Activated CD4-positive, alpha-beta T cell treated with anti-CD3 and anti-CD28 coated beads for 1 hour (primary cell): Measurements from ENCODE around the gene BNC1.
"Not testable (repeated sequence)": the region's sequence is repeated elsewhere in the genome, so short reads cannot be mapped to it uniquely, and the experiment has no call there.

ENCODE experiments used
- DNase-seq: peaks from one replicate; pipeline ENCODE4 v3.0.0-alpha.2; 2020

The BNC1 gene

GRCh38 chr15:83292317-83292716 is 7.9 kb upstream of the BNC1 start:
- no peak for DNase-seq

- DNase-seq: no peak
Measured at GRCh38 chr15:83290236-83290635, 5.8 kb upstream of the BNC1 start.

DNA sequence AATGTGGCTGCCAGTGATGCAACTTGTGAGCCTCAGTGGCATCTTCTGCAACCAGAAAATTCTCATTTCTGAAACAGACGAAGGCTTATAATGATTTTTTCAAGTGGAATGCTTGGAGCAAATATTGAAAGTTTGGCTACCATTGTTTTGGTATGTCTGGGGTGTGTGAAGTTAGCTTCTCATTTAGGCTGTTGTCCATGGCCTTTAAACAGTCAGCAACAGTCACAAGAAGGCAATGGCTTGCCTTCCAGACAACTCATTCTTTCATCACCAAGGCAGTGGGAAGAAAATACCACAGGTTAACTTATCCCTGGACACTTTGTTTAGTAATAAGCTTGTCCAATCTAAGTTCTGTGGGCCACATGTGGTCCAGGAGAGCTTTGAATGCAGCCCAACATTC is 4.7 kb upstream of the BNC1 start:
- DNase-seq: no peak

GRCh38 chr15:83288381-83288801 is 3.9 kb upstream of the BNC1 start:
- DNase-seq: no peak

DNA sequence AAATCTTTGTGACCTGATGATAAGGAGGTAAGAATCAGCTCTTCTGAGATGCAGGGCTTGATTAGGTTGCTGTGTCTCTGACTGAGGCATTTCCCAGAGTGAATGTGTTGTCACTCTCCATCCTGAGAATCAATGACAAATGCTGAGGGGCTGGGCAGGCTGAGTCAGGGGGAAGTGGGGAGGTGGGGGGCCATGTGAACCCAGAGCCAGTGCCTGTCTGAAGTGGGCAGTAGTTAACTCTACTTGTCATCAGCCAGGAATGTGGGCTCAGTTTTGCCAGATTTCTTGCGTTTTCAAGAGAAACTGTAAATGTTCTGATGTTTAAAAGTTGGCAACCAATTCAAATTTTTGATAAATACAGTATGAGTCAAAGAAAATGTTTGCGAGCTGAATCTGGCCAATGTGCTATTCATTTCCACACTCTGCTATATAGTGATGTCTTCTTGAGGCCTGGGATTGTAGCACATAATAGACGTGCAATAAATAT is 3.1 kb upstream of the BNC1 start:
- DNase-seq: no peak

DNA sequence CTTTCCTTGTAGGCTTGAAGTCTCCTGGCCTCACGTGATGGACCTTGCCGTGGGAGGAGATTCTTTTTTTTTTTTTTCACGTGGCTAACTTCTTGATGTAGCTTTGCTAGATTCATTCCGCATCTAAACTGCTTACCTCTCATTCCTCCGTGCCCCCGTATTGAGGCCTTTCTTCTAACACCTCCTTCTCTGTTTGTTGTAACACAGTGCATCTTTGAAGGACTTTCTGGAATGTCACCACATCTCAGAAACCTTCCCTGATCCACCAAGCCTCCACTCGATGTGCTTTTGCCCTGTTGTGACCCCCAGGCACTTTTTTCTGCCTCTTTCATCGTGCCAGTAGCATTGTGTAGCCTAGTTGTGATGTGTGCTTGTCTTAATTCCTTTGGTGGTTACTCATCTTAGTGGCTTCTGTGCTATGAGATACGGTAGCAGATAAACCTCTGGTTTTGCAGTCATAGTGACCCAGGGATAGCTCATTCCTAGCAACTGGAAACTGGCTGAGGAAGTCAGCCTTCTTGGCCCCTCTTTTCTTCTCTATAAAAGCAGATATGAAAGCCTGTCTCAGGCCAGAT is 1.6 kb upstream of the BNC1 start:
- no peak for DNase-seq

DNA sequence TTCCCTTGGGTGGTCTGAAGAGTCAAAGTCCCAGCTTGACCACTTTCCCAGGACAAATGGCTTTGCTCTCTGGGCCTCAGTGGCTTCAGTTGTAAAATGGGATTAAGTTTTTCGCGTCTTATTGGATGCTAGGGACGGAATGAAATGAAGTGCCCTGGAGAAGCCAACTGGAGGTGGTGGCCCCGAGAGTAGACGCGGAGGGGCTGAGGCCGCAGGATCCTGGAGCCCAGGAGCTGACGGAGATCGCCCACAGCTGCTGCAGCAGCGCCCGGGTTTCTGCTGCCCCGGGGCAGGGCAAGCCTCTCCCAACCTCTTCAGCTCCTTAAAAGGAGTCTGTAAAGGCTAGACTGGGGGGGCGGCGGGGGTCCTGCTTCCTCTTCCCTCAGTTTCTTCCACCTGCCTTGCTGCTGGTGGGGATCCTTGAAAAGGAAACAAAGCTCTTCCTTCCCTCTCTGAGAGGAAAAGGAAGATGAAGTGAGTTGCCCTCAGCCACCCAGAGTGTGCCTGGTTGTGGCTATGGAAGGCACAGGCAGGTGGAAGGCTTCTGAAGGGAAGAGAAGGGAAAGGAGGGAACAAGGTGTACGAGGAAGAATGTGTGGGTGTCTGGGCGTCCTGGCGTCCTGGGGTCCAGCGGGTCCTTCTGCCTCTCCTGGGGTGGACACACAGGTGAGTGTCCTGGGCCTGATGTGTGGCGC is 967 bp upstream of the BNC1 start:
- DNase-seq: no peak

DNA sequence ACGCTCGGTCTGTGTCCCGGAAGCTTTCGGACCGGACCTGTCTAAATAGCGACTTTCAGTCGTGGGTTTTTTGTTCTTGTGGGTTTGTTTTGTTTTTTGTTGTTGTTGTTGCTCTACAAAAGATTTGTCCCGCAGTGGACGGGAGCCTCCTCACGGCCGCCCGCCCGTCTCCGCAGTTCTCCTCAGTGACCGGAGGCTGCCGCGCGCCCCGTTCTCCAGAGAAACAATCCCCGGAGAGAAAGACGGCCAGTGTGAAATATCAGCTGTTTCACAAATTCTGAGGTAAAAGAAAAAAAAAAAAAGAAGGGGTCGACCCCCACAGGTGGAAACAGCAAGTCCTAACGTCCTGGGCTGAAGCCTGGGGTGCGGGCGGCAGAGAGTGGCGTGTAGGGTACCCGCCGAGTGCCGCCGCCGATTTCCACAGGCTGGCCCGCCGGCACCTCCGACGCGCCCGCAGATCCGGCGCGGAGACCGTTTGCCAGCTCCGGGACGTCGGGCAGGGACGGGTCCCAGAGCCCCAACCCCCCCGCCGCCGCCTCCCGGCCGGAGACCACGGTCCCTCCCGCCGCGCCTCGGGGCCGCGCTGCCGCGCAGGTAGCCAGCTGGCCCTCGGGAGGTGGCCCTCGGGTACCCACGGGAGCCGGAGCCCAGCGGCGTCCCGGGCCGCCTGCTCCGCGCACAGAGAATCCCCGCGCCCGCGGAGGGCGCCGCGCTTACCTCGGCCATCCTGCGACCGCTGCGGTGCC is 478 bp downstream of the BNC1 start:
- no peak for DNase-seq

DNA sequence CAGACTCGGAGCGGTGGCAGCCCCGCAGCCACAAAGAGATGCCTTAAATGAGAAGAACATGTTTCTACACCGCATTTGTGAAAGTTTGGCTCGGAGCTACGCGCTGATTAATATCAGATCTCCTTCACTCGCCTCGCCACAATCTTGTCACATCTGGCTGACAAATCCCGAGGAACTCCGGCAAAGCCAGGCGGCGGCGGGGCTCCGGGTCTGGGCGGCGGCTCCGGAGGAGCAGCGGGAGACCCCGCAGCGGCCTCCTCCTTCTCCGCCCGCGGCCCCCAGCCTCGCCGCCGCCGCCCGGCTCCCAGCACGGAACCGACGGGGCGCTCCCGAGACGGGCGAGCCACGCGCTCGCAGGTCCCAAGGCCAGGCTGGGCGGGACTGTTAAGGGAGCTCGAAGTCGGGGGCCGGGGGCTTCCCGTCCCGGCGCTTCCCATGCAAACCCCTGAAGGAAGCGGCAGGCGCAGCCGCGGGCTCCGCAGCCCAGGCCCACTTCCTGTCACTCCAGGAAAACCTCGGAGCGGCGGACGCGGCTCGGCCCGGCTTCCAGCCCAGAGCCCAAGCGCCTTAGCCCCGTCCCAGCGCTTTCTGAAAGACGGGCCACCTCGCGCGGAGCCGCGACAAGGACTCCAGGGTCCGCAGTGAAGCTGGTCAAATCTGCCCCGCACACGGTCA is 1.2 kb downstream of the BNC1 start:
- DNase-seq: no peak

DNA sequence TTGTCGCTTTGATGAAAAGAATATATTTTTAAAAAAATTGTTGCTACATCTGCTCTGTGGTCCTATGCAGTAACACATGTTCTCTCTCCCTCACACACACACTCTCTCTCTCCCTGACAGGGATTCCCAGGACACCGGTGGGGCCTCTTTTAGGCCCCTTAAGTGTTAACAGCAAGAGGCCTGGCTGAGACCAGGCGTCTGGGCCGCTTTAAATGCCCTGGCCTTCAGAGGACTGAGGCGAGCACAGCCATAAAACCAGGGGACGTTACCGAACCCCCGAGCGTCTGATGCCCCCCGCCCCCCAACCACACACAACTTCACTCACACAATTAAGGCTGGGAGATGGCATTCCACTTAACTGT is 1.7 kb downstream of the BNC1 start:
- DNase-seq: no peak

DNA sequence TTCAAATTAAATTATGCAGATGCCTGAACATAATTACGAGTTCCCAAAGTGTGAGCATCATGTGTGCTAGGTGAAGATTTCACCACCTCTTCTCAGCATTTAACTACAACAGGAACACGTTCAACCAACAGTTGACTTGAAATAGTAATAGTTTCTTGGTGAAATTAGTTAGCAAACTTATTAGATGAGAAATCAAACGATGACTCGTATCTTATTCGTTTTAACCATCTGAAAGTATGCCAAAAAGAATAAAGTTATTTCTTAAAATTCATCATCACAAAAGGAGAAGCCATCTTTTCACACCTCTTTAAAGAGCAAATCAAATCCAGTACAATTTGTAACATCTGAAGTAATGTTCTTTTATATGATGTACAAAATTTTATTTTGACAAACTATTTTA is 2.3 kb downstream of the BNC1 start:
- no peak for DNase-seq

GRCh38 chr15:83278191-83278590 is 6.3 kb downstream of the BNC1 start:
- no peak for DNase-seq

GRCh38 chr15:83276661-83277060 is 7.8 kb downstream of the BNC1 start:
- no peak for DNase-seq

DNA sequence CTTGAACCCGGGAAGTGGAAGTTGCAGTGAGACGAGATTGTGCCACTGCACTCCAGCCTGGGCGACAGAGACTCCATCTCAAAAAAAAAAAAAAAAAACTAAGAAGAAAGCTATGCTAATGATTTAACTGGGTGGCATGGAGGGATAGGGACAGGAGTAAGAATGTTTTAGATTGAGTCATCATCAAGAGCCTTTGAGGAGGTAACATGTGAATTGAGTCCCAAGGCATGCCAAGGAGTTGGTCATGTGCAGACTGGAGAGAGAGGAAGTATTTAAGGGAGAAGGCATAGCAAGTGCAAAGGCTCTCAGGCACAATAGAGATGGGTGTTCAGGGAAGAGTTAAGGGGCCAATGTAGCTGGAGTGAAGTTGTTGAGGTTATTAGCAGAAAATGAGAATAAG is 9.1 kb downstream of the BNC1 start:
- DNase-seq: no peak

GRCh38 chr15:83270176-83270575 is 14.3 kb downstream of the BNC1 start:
- DNase-seq: no peak

- no peak for DNase-seq
Measured at GRCh38 chr15:83268147-83268546, 16.3 kb downstream of the BNC1 start.

- no peak for DNase-seq
Measured at GRCh38 chr15:83262594-83263315, 21.7 kb downstream of the BNC1 start.

DNA sequence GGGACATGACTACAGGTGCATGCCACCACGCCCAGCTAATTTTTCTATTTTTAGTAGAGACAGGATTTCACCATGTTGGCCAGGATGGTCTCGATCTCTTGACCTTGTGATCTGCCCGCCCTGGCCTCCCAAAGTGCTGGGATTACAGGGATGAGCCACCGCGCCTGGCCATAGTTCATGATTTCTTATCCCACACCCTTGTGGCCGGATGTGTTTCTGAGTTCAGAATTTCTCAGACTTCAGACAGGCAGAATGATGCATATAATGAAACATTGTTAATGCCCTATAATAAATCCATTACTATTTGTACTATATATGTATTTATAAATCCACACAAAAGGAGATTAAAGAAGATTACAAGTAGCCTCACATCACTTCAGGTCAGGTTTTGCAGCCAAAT is 22.3 kb downstream of the BNC1 start:
- not testable (repeated sequence) for DNase-seq

DNA sequence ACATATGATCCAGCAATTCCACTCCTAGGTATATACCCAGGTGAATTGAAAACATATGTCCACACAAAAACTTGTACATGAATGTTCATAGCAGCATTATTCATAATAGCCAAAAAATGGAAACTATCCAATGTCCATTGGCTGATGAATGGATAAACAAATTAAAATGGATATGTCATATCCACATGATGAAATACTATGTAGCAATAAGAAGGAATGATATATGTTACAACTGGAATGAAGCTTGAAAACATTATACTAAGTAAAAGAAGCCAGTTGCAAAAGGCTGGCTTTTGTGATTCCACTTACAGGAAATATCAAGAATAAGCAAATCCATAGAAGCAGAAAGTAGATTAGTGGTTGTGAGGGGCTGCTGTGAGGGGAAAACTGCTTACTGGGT is 33.7 kb downstream of the BNC1 start:
- DNase-seq: no peak

GRCh38 chr15:83249030-83249343 is 35.5 kb downstream of the BNC1 start:
- DNase-seq: no peak

- no peak for DNase-seq
Measured at GRCh38 chr15:83248151-83249029, 36.1 kb downstream of the BNC1 start.

- DNase-seq: no peak
Measured at GRCh38 chr15:83243634-83244033, 40.8 kb downstream of the BNC1 start.
